Thyroid gland (tissue), 4 donors: ENCODE results near the gene SCCPDH.

ENCODE experiments used
- CTCF ChIP-seq, 6 experiments: fragments of 200-600 bp in 3 of 6; fragments of 450-650 bp in 3 of 6; sonication (generic) in 3 of 6; IDR thresholded peaks; one replicate each; pipeline ENCODE4 v1.5.1; 2016 to 2019; ENCODE audit warnings: antibody characterized with exemption in 6 of 6, mild to moderate bottlenecking in 2 of 6, inconsistent platforms in 1 of 6, moderate library complexity in 1 of 6
- POLR2A ChIP-seq, 2 donors: fragments of 450-650 bp; IDR thresholded peaks; one replicate each; pipeline ENCODE4 v1.6.1; 2017; ENCODE audit warnings: antibody characterized with exemption in 2 of 2, mild to moderate bottlenecking in 2 of 2, moderate library complexity in 1 of 2

GRCh38 chr1:246761396-246761795, 37.2 kb downstream of the SCCPDH start:
- TF ChIP-seq CTCF (IDR thresholded peaks at IDR 0.05) (no peak), POLR2A (IDR thresholded peaks at IDR 0.05) (no peak)
